Esophagus muscularis mucosa (tissue), 2 donors: Measurements from ENCODE around the gene SYNJ1.

Experiments
- EP300 ChIP-seq: sonication (generic); formaldehyde crosslinking; IDR thresholded peaks from one replicate; pipeline ENCODE4 v1.6.1; 2017; ENCODE audit warnings: antibody characterized with exemption
- POLR2A ChIP-seq: fragments of 450-650 bp; IDR thresholded peaks from one replicate; pipeline ENCODE4 v1.6.1; 2017; ENCODE audit warnings: antibody characterized with exemption, moderate library complexity, mild to moderate bottlenecking, low read depth

DNA sequence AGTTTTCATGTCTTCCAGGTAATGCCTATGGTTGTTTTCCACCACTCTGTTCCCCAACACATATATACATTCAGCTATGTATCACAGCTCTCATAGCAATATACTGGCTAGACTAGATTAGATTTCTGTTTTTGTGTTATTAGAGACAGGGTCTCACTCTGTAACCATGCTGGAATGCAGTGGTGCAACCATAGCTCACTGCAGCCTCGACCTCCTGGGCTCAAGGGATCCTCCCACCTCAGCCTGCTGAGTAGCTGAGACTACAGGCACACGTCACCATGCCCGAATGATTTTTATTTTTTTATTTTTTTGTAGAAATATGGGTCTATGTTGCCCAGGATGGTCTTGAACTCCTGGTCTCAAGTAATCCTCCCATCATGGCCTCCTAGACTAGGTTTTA, 37.7 kb downstream of the SYNJ1 start:
- TF ChIP-seq POLR2A (no peak), EP300 (no peak)
